HEK293T (cell line): ENCODE data around the gene HMG20B.

ENCODE experiments used
- ARNT ChIP-seq: fragments of 450-650 bp; IDR thresholded peaks from 2 replicates; pipeline ENCODE4 v1.6.1; 2017; ENCODE audit warnings: mild to moderate bottlenecking
- BHLHE40 ChIP-seq: fragments of 450-650 bp; IDR thresholded peaks from 2 replicates; pipeline ENCODE4 v1.6.1; 2016; ENCODE audit warnings: mild to moderate bottlenecking, moderate library complexity, borderline replicate concordance
- CTBP1 ChIP-seq: fragments of 450-650 bp; IDR thresholded peaks from 2 replicates; pipeline ENCODE4 v1.6.1; 2016; ENCODE audit warnings: borderline replicate concordance
- ELF4 ChIP-seq: fragments of 450-650 bp; IDR thresholded peaks from 2 replicates; pipeline ENCODE4 v1.6.1; 2017; ENCODE audit warnings: antibody characterized with exemption
- FOXA1 ChIP-seq: fragments of 450-650 bp; IDR thresholded peaks from 2 replicates; pipeline ENCODE4 v1.6.1; 2016; ENCODE audit warnings: mild to moderate bottlenecking
- FOXM1 ChIP-seq: fragments of 450-650 bp; IDR thresholded peaks from 2 replicates; pipeline ENCODE4 v1.6.1; 2017; ENCODE audit warnings: mild to moderate bottlenecking, borderline replicate concordance
- HDGF ChIP-seq: fragments of 450-650 bp; IDR thresholded peaks from 2 replicates; pipeline ENCODE4 v1.6.1; 2017; ENCODE audit warnings: antibody characterized with exemption, borderline replicate concordance
- L3MBTL2 ChIP-seq: fragments of 450-650 bp; conservative IDR thresholded peaks from 2 replicates; pipeline ENCODE4 v1.6.1; 2016; ENCODE audit warnings: mild to moderate bottlenecking
- LEF1 ChIP-seq: fragments of 450-650 bp; IDR thresholded peaks from 2 replicates; pipeline ENCODE4 v1.6.1; 2017; ENCODE audit warnings: mild to moderate bottlenecking, borderline replicate concordance
- PKNOX1 ChIP-seq: fragments of 450-650 bp; IDR thresholded peaks from 2 replicates; pipeline ENCODE4 v1.6.1; 2016
- SP1 ChIP-seq: fragments of 450-650 bp; IDR thresholded peaks from 2 replicates; pipeline ENCODE4 v1.6.1; 2017
- SUZ12 ChIP-seq: fragments of 450-650 bp; IDR thresholded peaks from 2 replicates; pipeline ENCODE4 v1.6.1; 2016; ENCODE audit warnings: mild to moderate bottlenecking
- TARDBP ChIP-seq: fragments of 450-650 bp; IDR thresholded peaks from 2 replicates; pipeline ENCODE4 v1.6.1; 2016

GRCh38 chr19:3528539-3529211, 44.1 kb upstream of the HMG20B start:
- no peak for TF ChIP-seq CTBP1
- no peak for TF ChIP-seq FOXM1
- TF ChIP-seq SP1 = no peak
- TF ChIP-seq HDGF = no peak
- TF ChIP-seq L3MBTL2 = no peak
- no peak for TF ChIP-seq FOXA1
- no peak for TF ChIP-seq ELF4
- no peak; the same call in 1 of the 2 replicates for TF ChIP-seq TARDBP
- no peak for TF ChIP-seq SUZ12
- no peak for TF ChIP-seq BHLHE40
- no peak for TF ChIP-seq PKNOX1
- no peak for TF ChIP-seq ARNT
- TF ChIP-seq LEF1 = no peak
